ENCODE measurements around the gene NPBWR2.

The NPBWR2 gene

GRCh38 chr20:64099880-64100565 lies 7.3 kb downstream of the NPBWR2 start:
- Histone ChIP-seq H3K9me3 (ENCODE audit: control insufficient read depth, insufficient read depth, low read length) (no peaks in the 10 kb centered on the region), H3K4me1 (ENCODE audit: control insufficient read depth, insufficient read depth, low read length) (no peaks in the 10 kb centered on the region), H3K27ac (ENCODE audit: low read depth, low read length) (no peak overlapping the region), H3K9ac (ENCODE audit: low read depth, low read length) (no peak overlapping the region), H3K4me3 (ENCODE audit: low read depth, low read length) (no peak overlapping the region), H3K36me3 (ENCODE audit: control insufficient read depth, insufficient read depth, low read length) (no peaks in the 10 kb centered on the region), H3K27me3 (ENCODE audit: control insufficient read depth, insufficient read depth, low read length) (peaks cover 32% of the 10 kb centered on the region)

- no peak overlapping the region for H3K27ac ChIP-seq (ENCODE audit: low read depth, low read length)
- H3K4me1 ChIP-seq (ENCODE audit: control insufficient read depth, insufficient read depth, low read length): no peaks in the 10 kb centered on the region
- peaks cover 32% of the 10 kb centered on the region for H3K27me3 ChIP-seq (ENCODE audit: control insufficient read depth, insufficient read depth, low read length)
- no peak overlapping the region for H3K9ac ChIP-seq (ENCODE audit: low read depth, low read length)
- H3K9me3 ChIP-seq (ENCODE audit: control insufficient read depth, insufficient read depth, low read length): no peaks in the 10 kb centered on the region
- H3K4me3 ChIP-seq (ENCODE audit: low read depth, low read length): no peak overlapping the region
- H3K36me3 ChIP-seq (ENCODE audit: control insufficient read depth, insufficient read depth, low read length): no peaks in the 10 kb centered on the region
These were observed 8.1 kb downstream of the NPBWR2 start for GRCh38 chr20:64099086-64099786.

DNA sequence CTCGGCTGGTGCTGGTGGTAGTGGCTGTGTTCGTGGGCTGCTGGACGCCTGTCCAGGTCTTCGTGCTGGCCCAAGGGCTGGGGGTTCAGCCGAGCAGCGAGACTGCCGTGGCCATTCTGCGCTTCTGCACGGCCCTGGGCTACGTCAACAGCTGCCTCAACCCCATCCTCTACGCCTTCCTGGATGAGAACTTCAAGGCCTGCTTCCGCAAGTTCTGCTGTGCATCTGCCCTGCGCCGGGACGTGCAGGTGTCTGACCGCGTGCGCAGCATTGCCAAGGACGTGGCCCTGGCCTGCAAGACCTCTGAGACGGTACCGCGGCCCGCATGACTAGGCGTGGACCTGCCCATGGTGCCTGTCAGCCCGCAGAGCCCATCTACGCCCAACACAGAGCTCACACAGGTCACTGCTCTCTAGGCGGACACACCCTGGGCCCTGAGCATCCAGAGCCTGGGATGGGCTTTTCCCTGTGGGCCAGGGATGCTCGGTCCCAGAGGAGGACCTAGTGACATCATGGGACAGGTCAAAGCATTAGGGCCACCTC lies 8.8 kb downstream of the NPBWR2 start:
- Histone ChIP-seq H3K9ac (ENCODE audit: low read depth, low read length) (no peak overlapping the region), H3K27ac (ENCODE audit: low read depth, low read length) (no peak overlapping the region), H3K4me3 (ENCODE audit: low read depth, low read length) (no peak overlapping the region), H3K4me1 (ENCODE audit: control insufficient read depth, insufficient read depth, low read length) (no peaks in the 10 kb centered on the region), H3K9me3 (ENCODE audit: control insufficient read depth, insufficient read depth, low read length) (no peaks in the 10 kb centered on the region), H3K36me3 (ENCODE audit: control insufficient read depth, insufficient read depth, low read length) (no peaks in the 10 kb centered on the region), H3K27me3 (ENCODE audit: control insufficient read depth, insufficient read depth, low read length) (peaks cover 27% of the 10 kb centered on the region)

DNA sequence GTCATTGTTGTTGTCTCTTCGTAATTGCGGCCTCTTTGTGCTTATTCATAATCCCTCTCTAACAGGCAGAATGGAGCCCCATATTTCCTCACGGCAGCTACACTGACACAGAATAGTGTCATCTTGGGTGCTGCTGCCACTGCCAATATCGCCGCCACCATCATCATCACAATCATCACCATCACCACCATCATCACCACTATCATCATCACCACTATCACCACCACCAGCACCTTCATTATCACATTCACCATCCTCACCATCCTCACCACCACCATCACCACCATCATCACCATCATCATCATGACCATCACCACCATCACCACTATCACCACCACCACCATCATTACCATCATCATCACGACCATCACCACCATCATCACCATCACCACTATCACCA lies 10.8 kb downstream of the NPBWR2 start:
- Histone ChIP-seq H3K9me3 (ENCODE audit: control insufficient read depth, insufficient read depth, low read length) (no peaks in the 10 kb centered on the region), H3K27ac (ENCODE audit: low read depth, low read length) (no peak overlapping the region)

DNA sequence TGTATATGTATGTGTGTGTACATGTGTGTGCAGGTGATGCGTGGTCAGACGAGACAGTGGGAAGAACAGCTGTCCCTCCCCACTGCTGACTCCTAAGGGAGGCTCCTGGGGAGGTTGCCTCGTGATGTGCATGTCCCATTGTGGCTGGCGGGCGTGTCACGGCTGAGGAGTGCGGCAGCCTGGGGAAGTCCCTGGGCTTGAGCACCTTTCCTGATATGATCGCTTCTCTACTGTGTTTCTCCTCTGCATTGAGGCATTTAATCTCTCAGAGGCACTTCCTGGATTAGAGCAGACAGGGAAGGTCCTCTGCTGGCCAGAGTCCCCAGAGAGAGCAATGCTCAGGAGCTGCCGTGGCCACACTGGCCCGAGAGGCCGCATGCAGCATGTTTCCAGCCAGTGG lies 11.4 kb downstream of the NPBWR2 start:
- H3K27ac ChIP-seq (ENCODE audit: low read depth, low read length): no peak overlapping the region
- H3K27me3 ChIP-seq (ENCODE audit: control insufficient read depth, insufficient read depth, low read length): peaks cover 12% of the 10 kb centered on the region
- H3K9ac ChIP-seq (ENCODE audit: low read depth, low read length): no peak overlapping the region
- no peaks in the 10 kb centered on the region for H3K36me3 ChIP-seq (ENCODE audit: control insufficient read depth, insufficient read depth, low read length)
- no peak overlapping the region for H3K4me3 ChIP-seq (ENCODE audit: low read depth, low read length)
- H3K9me3 ChIP-seq (ENCODE audit: control insufficient read depth, insufficient read depth, low read length): no peaks in the 10 kb centered on the region
- 0 out of 2 replicates have a peak, but pooled peaks cover 4% of the 10 kb centered on the region for H3K4me1 ChIP-seq (ENCODE audit: control insufficient read depth, insufficient read depth, low read length)

More for the DNA sequence above, 10.8 kb downstream of the NPBWR2 start:
- Histone ChIP-seq H3K4me1 (ENCODE audit: control insufficient read depth, insufficient read depth, low read length) (0 out of 2 replicates have a peak, but pooled peaks cover 4% of the 10 kb centered on the region), H3K4me3 (ENCODE audit: low read depth, low read length) (no peak overlapping the region), H3K27me3 (ENCODE audit: control insufficient read depth, insufficient read depth, low read length) (peaks cover 18% of the 10 kb centered on the region), H3K9ac (ENCODE audit: low read depth, low read length) (no peak overlapping the region), H3K36me3 (ENCODE audit: control insufficient read depth, insufficient read depth, low read length) (no peaks in the 10 kb centered on the region)

GRCh38 chr20:64095455-64095854 lies 11.9 kb downstream of the NPBWR2 start:
- Histone ChIP-seq H3K27ac (ENCODE audit: low read depth, low read length) (no peak overlapping the region), H3K27me3 (ENCODE audit: control insufficient read depth, insufficient read depth, low read length) (peaks cover 7% of the 10 kb centered on the region), H3K4me1 (ENCODE audit: control insufficient read depth, insufficient read depth, low read length) (0 out of 2 replicates have a peak, but pooled peaks cover 4% of the 10 kb centered on the region), H3K36me3 (ENCODE audit: control insufficient read depth, insufficient read depth, low read length) (no peaks in the 10 kb centered on the region), H3K4me3 (ENCODE audit: low read depth, low read length) (no peak overlapping the region), H3K9me3 (ENCODE audit: control insufficient read depth, insufficient read depth, low read length) (no peaks in the 10 kb centered on the region), H3K9ac (ENCODE audit: low read depth, low read length) (no peak overlapping the region)

DNA sequence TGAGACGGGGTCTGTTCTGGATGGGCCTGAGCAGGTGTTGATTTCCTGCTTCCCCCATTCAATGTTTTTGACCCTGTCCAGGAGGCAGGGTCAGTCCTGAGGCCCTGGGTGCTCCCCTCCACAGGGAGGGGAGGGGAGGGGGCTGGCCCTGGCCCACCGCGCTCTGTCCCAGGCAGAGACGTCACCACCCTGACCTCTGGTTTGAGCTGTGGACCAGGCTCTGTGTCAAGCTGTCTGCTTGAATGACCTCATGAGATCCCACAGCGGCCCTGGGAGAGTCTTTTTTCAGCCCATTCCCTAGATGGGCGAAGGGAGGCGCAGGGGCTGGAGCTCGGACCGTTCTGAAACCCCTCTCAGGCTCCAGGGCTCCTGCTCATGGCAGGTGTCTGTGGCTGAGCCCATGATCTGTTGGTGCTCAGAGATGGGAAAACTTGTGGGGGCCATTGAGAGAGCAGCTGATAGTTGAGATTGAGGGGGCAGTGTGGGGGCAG lies 14.3 kb downstream of the NPBWR2 start:
- Histone ChIP-seq H3K27ac (ENCODE audit: low read depth, low read length) (no peak overlapping the region), H3K9me3 (ENCODE audit: control insufficient read depth, insufficient read depth, low read length) (no peaks in the 10 kb centered on the region), H3K4me3 (ENCODE audit: low read depth, low read length) (no peak overlapping the region), H3K27me3 (ENCODE audit: control insufficient read depth, insufficient read depth, low read length) (peaks cover 3% of the 10 kb centered on the region; the same call in 1 of the 2 replicates), H3K9ac (ENCODE audit: low read depth, low read length) (no peak overlapping the region), H3K36me3 (ENCODE audit: control insufficient read depth, insufficient read depth, low read length) (no peaks in the 10 kb centered on the region), H3K4me1 (ENCODE audit: control insufficient read depth, insufficient read depth, low read length) (0 out of 2 replicates have a peak, but pooled peaks cover 4% of the 10 kb centered on the region)

DNA sequence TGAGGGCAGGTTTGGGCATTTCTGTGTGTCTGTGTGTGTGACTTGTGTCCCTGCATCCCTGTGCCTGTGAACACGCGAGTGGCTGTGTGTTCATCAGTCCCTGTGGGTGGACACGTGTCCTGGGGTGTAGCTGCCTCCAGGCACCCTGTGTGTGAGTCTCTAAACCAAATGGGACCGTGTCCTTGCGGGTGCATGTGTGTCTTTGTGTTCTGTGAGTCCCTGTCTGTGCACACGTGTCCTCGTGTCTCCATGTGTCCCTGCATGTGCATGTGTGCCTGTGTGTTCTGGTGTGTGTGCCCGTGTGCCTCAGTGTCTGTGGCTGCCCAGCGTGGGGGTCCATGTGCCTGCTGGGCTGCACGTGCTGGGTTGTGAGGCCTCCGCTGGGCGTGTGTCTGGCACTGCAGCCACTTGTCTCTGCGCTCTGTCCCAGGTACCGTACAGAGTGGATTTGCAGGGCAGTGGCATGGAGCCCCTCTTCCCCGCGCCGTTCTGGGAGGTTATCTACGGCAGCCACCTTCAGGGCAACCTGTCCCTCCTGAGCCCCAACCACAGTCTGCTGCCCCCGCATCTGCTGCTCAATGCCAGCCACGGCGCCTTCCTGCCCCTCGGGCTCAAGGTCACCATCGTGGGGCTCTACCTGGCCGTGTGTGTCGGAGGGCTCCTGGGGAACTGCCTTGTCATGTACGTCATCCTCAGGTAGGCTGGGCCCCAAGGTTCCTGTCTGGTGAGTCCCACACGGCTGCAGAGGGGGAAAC lies 14.9 kb downstream of the NPBWR2 start:
- Histone ChIP-seq H3K27me3 (ENCODE audit: control insufficient read depth, insufficient read depth, low read length) (peaks cover 3% of the 10 kb centered on the region; the same call in 1 of the 2 replicates), H3K36me3 (ENCODE audit: control insufficient read depth, insufficient read depth, low read length) (no peaks in the 10 kb centered on the region), H3K4me3 (ENCODE audit: low read depth, low read length) (no peak overlapping the region), H3K9ac (ENCODE audit: low read depth, low read length) (no peak overlapping the region), H3K4me1 (ENCODE audit: control insufficient read depth, insufficient read depth, low read length) (0 out of 2 replicates have a peak, but pooled peaks cover 4% of the 10 kb centered on the region), H3K27ac (ENCODE audit: low read depth, low read length) (no peak overlapping the region), H3K9me3 (ENCODE audit: control insufficient read depth, insufficient read depth, low read length) (no peaks in the 10 kb centered on the region)

DNA sequence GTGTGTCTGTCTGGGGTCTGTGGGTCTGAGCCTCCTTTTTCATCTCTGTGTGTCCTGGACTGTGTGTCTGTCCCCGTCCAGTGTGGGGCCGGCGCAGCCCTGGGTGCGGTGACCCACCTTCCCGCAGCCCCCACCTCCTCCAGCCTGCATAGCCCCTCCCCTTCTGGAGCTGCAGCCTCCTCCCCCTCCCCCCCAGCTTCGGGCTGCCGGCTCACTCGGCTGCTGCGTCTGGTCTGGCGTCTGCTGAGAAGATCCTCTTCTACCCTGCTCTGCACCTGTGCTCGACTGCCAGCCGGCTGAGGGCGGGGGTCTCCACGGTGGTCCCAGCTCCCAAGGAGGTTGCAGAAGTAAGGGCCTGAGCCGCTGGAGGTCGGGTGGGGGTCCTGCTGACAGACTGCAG lies 15.6 kb downstream of the NPBWR2 start:
- peaks cover 3% of the 10 kb centered on the region; the same call in 1 of the 2 replicates for H3K27me3 ChIP-seq (ENCODE audit: control insufficient read depth, insufficient read depth, low read length)
- no peaks in the 10 kb centered on the region for H3K36me3 ChIP-seq (ENCODE audit: control insufficient read depth, insufficient read depth, low read length)
- no peak overlapping the region for H3K9ac ChIP-seq (ENCODE audit: low read depth, low read length)
- H3K4me1 ChIP-seq (ENCODE audit: control insufficient read depth, insufficient read depth, low read length): 0 out of 2 replicates have a peak, but pooled peaks cover 4% of the 10 kb centered on the region
- no peak overlapping the region for H3K27ac ChIP-seq (ENCODE audit: low read depth, low read length)
- H3K4me3 ChIP-seq (ENCODE audit: low read depth, low read length): no peak overlapping the region
- H3K9me3 ChIP-seq (ENCODE audit: control insufficient read depth, insufficient read depth, low read length): no peaks in the 10 kb centered on the region

- Histone ChIP-seq H3K27ac (ENCODE audit: low read depth, low read length) (no peak overlapping the region), H3K36me3 (ENCODE audit: control insufficient read depth, insufficient read depth, low read length) (no peaks in the 10 kb centered on the region), H3K9me3 (ENCODE audit: control insufficient read depth, insufficient read depth, low read length) (no peaks in the 10 kb centered on the region), H3K4me3 (ENCODE audit: low read depth, low read length) (no peak overlapping the region), H3K4me1 (ENCODE audit: control insufficient read depth, insufficient read depth, low read length) (0 out of 2 replicates have a peak, but pooled peaks cover 4% of the 10 kb centered on the region), H3K27me3 (ENCODE audit: control insufficient read depth, insufficient read depth, low read length) (peaks cover 4% of the 10 kb centered on the region; the same call in 1 of the 2 replicates), H3K9ac (ENCODE audit: low read depth, low read length) (no peak overlapping the region)
These were observed 16.0 kb downstream of the NPBWR2 start for GRCh38 chr20:64091340-64091739.

All from HUES48 (cell line).